Stimulated activated CD8-positive, alpha-beta memory T cell treated with anti-CD3 and anti-CD28 coated beads, Interleukin-4, amount 100 ng/mL, for 1 hour (primary cell): ENCODE data around the gene CTTNBP2NL.

Experiments
- DNase-seq, 2 donors: peaks; one replicate each; pipeline ENCODE4 v3.0.0-alpha.2; 2020; ENCODE audit warnings: low read depth in 2 of 2, low spot score in 1 of 2

CTTNBP2NL gene, protein sequence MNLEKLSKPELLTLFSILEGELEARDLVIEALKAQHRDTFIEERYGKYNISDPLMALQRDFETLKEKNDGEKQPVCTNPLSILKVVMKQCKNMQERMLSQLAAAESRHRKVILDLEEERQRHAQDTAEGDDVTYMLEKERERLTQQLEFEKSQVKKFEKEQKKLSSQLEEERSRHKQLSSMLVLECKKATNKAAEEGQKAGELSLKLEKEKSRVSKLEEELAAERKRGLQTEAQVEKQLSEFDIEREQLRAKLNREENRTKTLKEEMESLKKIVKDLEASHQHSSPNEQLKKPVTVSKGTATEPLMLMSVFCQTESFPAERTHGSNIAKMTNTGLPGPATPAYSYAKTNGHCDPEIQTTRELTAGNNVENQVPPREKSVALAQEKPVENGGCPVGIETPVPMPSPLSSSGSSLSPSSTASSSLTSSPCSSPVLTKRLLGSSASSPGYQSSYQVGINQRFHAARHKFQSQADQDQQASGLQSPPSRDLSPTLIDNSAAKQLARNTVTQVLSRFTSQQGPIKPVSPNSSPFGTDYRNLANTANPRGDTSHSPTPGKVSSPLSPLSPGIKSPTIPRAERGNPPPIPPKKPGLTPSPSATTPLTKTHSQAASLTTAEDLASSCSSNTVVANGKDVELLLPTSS

DNA sequence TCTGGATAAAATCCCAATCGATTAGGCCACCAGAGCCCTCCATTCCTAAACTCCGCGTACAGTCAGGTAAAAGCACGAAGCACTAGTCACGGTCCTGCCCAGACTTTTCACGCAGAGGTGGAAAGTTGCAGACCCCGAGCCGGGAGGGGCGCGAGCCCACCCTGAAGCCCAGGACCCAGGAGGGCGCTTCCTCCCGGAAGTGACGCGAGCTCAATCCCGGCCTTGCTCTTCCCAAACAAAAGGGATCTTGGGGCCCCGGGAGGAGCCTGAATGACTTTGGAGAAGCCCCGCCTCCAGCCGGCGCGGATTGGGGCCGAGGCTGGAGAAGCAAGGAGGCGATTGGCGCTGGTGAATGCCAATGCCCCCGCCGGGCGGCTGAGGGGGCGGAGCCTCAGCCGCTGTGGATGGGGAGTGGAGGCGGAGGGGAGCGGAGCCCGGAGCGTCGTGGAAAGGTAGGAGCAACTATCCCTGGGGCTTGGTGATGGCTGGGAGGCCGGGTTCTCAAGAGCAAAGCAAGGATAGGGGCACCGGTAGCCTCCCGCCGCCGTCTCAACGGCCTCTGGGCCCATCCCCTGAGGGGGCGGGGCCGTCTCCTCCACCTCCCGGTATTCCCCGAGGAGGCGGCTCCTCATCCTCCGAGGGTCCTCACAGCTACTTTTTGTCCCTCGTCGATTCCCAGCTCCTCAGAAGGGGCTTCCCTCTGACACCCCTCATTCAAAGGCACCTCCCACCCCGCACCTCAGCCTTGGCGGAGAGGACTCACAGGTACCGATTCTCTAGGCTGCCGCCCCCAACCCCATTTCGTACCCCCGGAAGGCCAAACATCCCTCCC lies at the start of gene CTTNBP2NL:
Gene CTTNBP2NL, plus strand, starts transcription at position 394 of the 832 bp plus-strand sequence. CDS start 19,952 bp downstream, outside the sequence.
- peak; percentile 41 to 61 for DNase-seq

DNA sequence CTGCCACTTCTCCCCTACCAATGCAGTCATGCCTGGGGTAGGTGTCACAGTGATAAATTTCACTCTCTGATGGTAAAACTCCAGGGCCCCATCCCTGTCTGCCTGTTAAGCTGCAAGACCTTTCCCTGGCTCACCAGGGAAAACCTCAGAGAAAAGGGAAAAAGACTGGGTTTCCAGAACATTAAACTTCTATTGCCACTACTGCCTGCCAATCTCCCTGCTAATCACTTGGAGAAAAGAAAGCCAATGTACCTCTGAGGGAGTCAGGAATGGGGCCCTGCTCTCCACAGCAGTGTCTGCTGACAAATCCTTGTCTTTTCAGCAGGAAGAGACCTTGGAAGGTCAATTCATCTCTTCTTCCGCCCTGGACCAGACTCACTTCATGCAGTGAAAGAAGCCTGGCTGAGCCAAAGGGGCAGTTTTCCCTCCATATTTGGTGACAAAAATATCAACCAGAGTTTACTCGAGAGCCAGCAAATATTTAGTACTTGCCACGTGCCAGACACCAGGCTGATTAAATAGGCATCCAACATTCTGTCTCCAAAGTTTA lies 49.1 kb upstream of the CTTNBP2NL start:
- no peak for DNase-seq

DNA sequence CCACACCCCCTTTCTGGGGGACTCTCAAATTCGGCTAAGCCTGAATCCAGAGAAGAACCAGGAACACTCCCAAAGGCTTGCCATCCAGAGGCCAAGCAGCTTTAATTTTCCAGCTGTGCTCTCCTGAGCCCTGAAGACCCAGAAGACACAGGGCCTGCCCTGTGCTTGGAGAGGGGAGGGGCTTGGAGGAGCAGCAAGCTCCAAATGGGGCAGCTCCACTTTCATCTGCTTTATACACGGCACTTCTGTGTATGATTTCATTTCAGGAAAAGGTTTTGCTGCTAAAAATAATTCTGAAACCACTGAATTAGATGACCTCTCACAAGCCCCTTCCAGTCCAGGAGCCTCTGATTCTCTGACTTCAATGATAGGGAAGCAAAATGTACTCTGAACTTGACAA lies 39.2 kb upstream of the CTTNBP2NL start:
- DNase-seq, result no peak

DNA sequence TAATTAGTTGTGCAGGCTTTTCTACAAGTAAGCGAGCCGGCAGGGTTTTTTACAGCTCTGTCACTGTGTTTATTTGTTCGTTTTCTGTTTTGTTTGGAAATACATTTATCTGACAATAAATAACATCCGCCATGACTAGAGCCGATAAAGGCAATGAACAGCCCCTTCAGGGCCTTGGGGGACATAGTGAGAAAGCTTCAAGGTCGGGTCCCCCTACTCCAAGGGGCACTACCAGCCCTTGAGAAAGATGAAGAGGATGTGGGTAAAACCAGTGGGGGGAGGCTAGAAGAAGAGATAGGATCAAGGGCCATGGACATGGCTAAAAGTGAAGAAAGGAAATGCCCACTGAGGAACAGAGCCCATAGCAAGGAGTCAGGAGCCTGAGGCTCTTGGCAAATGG lies 38.5 kb upstream of the CTTNBP2NL start:
- DNase-seq, result no peak

DNA sequence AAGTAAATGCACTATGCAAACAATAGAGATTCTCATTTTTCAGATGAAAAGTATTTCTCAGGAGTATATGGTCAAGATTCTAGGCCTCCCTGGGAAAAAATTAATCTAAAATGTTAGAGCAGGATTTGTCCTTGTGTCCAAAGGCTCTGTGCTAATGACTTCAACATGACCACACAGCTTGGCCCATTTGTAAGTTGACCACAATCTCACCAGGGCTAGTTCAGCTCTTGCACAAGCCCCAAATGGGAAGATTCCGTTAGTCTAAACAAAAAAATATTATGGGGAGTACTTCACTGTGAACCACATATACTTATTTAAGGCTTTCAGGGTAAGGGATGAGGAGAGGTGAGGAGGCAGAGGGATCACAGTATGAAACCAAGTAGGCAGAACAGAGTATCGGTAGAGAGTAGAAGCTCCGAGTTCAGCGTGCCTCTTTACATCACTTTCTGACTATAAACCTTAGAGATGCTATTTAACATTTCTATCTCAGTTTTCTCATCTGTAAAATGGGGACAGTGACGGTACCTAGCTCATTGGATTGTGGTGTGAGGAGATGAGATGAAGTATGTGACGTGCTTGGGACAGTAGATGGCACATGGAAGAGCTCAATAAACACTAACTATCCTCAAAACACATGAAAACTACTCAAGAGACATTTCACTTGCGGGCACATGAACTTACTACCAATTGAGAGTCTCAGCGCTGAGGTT lies 37.8 kb upstream of the CTTNBP2NL start:
- no peak for DNase-seq

DNA sequence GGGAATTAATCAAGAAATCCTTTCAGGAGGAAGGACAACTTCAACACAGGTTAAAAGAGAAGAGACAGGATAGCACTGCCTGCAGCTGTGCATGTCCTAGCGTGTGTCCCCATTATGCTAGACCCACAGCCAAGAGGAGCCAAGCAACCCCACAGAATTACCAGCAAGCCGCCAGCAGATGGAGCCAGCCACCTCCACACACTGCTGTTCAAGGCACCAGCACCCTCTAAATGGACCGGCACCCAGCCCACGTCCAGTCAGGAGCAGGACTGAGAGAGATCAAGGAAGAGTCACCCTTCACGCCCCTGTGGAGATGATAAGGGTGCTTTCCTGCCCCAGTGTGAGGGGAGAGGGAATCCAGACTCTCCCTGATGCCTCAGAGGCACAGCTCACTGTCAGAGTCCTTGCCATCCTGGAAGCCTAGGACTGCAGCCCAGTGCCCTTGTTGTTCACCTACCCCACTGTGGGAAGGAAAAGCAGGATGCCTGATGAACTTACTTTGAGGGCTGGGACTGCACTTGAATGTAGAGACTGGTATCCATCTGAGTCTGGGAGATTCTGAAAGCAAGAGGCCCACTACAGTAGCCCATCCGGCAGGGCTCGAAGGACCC lies 37.1 kb upstream of the CTTNBP2NL start:
- peak in 1 of 2 donors; percentile 9 for DNase-seq

DNA sequence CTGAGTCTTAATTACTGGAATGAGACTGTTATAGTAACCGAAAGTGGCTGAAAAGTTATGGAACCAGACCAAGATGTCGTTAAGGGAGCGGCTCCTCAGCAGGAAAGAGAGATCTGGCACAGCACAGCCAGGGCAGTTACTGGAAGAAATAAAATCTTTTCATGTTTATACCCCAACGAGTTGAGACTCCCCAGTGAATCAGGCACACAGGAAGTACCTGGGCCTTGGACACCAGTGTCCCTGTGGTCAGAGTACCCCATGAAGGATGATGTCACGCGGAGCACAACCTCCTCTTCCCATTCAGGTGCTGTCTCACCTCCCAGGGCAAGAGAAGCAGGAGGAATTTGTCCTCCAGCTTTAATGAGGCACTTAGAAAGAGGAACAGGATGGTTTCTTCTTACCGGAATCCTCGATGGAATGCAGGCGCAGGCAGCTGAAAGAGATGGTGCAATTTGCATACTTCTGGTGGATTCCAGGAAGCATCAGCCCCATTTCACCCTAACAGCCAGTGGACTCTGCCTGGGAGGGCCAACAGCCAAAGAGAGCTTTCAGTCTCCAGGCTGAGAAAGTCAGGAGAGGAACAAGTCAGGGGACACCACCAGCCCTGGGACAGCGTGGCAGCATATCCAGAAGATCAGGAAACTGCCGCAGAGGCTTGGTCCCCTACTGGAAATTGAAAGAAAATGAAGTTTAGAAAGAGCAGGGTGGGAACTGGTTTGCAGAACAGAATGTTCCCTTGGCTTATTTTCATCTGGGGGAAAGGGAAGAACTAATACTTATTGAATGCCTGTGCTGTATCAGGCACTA lies 35.9 kb upstream of the CTTNBP2NL start:
- DNase-seq, result no peak

DNA sequence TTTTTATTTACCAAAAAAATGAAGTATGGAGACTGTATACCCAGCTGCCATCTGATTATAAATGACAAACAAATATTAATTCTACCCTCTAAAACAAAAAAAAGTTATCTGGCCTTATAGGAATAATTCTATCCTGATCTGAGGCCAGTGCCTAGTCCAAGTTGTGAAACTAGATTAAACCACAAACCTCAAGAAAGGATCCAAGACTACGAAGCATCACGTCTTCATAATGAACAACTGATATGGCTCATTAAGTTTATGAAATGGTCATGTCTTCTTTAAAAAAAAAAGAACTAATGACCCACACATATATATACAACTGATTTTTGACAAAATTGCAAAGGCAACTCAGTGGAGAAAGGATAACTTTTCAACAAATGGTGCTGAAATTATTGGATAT lies 32.4 kb upstream of the CTTNBP2NL start:
- DNase-seq, result no peak

DNA sequence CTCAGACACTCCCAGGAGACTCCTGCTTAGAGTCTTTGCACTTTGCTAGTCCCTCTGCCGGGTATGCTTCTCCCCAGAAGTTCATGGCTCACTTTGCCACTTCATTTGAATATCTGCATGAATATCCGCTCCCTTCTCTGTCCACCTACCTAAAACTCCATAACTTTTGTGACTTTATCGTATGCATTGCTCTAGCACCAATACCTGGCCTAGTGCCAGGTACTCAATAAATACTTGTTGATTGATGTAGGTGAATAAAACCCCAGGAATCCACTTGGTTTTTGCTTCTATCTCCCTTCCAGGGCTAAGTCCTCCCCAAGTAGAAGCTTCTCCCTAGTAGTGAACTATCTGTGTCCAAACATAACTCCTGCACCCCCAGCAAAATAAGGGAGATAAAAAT lies 27.8 kb upstream of the CTTNBP2NL start:
- DNase-seq, result no peak

DNA sequence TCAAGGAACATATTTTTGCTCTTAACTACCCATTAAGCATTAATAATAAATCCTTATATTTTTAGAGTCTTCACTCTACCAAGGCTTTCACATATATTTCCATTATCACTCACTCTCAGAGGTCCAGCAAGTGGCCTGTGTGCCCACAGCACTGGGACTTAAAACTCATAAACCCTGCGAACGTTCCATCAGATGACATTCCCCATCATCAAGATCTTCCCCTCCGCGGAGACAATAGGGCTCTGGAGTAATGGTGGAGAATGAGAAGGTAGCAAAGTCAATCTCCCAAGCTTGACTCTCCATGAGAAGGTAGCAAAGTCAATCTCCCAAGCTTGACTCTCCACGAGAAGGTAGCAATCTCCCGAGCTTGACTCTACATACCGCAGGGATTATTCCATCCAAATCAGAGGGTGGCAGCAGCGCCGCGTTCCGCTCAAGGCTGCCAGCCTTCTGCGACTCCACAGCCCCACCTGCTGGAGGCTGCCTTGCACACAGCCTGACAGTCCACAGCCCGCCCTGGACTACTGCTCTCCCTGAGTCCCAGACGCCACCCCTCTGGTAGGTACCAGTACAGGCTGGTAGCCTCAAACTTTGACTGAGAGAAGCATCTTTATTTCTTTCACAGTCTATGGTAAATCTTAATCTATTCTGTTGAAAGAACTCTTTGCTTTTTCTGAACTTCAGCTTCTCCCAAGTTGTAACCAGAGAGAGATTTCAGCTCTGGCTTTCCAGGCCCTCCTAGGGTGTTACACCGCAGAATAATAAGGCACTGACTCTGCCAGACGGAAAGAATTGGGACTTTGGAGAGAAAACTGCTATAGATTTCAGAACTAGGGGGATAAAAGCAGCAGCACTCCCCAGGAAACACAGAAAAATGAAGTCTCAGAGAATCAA lies 26.4 kb upstream of the CTTNBP2NL start:
- DNase-seq, result peak; percentile 52 to 68

DNA sequence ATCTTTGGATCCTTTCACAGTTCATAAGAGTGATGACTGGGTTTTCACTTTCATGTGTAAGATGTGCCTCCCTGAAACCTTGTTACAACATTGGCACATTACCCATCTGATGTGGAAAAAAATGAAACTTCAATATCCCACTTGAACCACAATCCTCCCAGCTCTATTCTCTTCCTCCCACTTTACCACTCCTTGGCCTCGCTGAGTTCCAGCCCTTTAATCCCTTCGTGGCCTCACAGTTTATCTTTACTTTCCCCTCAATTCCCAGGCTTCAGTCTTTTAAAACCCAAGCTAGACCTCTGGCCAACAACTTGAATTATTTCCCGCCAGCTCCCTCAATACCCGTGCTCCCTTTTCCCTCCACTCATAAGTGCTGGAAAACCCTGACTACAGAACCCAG lies 25.0 kb upstream of the CTTNBP2NL start:
- no peak for DNase-seq

DNA sequence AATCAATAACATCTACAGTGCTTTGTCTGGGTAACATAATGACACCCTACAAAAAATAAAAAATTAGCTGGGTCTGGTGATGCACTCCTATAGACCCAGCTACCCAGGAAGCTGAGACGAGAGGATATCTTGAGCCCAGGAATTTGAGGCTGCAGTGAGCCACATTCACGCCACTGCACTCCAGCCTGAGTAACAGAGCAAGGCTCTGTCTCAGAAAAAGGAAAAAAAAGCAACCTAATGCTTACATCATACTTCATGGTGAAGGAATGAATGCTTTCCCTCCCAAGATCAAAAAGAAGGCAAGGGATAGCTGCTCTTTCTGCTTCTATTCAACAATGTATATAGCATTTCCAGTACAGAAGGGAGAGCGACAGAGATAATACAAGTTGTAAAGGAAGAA lies 24.2 kb upstream of the CTTNBP2NL start:
- DNase-seq, result no peak

DNA sequence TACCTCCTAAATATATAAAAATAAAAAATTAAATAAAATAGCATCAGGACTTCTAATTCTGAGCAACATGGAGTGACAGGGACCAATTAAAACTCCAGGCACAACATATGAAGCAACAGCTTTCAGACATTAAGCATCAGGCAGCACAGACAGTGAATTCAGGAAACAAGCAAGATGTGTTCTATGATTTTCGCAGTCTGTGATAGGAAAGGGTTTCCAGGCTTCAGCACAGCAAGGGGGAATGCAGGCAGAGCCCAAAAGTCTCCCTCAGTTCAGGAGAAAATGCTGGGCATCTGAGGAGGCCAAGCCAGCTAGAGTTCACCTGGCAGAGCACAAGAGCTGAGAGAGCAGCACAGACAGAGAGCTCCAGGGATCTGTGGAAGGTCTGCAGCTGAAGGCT lies 22.2 kb upstream of the CTTNBP2NL start:
- no peak for DNase-seq

DNA sequence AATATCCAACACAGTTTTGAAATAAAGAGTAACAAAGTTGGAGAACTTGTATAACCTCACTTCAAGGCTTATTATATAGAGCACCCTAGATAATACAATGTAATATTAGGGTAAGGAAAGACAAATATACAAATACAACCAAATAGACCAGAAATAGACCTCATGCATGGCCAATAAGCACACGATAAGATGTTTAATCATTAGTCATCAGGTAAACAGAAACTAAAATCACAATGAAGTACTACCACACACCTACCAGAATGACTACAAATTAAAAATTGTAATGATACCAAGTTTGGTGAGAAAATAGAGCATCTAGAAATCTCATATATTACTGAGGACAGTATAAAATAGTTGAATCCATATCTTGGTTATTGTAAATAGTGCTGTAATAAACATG lies 20.3 kb upstream of the CTTNBP2NL start:
- DNase-seq, result no peak

DNA sequence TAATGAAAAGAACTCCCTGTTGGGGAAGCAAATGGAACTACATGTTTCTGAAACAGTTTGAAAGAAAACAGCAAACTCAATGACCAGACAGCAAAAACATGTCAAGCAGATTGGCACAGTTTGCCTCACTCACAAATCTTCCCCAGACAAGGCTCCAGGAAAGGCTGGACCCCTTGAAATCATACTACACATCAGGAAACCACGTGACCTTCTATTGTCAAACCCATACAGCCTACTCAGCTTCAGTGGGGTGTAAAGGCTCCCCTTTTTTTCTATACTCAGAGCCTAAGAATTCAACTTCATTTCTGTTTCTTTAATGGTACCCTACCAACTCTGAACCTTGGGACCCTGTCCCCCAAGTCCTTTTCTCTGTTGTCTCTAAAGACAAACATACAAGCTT lies 15.7 kb upstream of the CTTNBP2NL start:
- DNase-seq, result no peak

DNA sequence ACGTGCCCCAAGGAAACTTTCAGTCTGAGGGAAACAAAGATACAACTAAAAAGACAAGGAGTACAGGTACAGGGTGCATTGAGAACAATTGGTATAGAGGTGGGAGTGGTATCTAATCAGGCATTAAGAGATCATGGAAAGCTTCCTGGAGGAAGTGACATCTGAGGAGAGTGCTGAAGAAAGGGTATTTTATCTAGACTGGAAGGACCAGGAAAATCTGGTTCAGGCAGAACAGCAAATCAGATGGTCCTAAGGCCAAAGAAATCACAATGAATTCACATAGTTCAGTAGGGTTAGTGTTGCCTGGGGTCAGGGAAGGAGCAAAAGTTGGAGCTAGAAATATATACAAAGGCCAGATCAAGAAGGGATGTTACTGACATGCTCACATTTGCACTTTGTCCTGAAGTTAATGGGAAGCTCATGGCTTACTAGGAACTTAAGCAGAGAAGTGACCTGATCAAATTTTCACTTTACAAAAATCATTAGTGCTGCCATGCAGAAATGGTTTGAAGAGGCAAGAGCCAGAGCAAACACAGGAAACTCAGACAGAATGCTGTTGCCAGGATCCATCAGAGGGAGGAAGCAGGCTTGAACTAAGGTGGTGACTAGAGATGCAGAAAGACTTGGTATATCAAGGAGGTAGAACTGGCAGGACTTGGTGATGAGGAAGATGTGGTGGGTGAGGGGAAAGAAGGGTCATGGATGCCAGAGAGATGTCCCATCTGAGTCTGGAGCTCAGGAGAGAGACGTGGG lies 14.5 kb upstream of the CTTNBP2NL start:
- no peak for DNase-seq

DNA sequence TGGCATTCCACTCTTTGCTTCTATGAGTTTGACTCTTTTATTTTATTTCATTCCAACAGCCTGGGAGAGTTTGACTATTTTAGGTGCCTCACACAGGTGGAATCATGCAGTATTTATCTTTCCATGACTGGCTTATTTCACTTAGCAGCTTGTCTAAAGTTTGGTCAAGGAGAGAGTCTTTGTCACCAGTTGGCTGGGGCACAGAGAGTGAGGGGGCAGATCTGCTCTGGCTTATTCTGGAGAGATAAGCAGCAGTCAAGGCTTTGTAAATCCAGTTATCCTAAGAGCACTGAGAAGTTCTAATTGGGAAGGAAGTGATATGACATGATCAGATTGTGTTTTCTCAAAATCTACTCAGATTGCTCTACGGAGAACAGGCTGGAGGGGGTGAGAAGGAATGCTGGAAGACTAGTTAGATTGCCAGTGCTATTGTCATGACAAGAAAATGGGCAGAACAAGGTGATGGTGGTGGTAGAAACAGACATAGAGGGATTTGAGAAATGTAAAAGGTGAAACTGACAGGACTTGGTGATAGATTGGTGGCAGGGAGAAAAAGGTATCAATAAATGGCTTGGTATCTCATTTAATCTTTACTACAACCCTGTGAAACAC lies 12.1 kb upstream of the CTTNBP2NL start:
- no peak for DNase-seq
